ENCODE results near the gene MARCHF2.

Gene MARCHF2

DNA sequence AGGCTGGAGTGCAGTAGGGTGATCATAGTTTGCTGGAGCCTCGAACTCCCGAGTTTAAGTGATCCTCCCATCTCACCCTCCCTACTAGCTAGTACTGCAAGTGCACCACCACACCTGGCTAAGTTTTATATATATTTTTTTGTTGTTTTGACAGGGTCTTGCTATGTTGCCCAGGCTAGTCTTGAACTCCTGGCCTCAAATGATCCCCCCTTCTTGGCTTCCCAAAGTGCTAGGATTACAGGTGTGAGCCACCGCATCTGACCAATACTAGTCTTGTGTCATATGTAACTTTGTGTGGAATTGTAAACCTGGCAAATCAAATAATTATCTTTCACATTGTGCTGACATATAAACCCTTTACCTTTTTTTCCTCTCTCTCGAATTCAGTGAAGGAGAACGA lies 41.9 kb downstream of the MARCHF2 start:
- no peak for DNase-seq

GRCh38 chr19:8456064-8456463 lies 43.0 kb downstream of the MARCHF2 start:
- DNase-seq, result no peak

DNA sequence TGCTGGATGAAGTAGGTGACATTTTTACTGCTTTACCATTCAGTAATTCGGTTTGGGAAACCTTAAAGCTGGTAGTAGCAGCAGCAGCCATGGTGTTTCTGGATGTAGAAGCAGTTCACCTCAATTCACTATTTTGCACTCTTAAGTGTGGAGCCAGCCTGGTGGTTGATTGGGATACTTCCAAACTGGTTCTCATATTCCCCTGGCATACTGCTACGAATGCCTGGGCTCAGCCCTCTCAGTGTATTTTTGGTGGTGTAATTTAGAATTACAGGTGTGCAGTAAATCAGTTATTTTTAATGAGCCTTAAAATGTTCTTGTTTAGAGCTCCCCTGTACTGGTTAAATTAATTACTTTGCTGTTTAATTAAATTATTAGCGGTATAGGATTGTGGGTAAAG lies 44.1 kb downstream of the MARCHF2 start:
- no peak for DNase-seq

DNA sequence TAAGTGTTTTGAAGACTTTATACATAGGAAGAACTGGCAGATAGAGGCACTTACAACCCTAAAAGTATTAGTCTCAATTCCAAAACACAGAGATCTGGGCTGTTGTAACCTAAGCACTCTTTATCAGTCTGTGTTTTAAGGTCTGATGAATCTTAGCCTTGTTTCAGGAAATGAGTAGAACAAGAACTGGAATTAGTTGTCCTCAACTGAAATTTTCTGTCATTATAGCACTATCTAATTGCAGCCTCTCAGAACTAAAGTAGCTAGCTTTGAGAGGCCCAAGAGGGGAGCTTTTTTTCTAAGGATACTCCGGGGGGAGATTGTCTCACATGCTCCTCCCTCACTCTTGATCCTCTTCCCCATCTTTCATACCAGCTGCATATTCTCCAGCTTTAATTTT lies 44.7 kb downstream of the MARCHF2 start:
- DNase-seq, result no peak

GRCh38 chr19:8458380-8458779 lies 45.3 kb downstream of the MARCHF2 start:
- DNase-seq, result no peak

DNA sequence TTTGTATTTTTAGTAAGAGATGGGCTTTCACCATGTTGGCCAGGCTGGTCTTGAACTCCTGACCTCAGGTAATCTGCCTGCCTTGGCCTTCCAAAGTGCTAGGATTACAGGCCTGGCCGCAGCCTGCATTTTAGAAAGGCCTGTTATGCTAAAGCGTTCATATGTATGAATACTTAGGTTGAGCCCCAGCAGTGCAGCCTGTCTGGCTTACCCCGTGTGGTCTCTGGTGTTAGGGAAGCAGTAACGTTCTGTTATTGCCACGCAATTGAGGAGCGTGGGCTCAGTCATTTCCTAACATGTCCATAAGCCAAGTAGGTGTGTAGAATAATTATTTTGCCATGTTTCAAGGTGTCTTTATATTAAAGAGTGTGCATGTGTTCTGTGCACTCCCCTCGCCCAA lies 46.0 kb downstream of the MARCHF2 start:
- DNase-seq, result no peak

- peak; percentile 62 for DNase-seq
Measured at GRCh38 chr19:8459520-8460270, 46.6 kb downstream of the MARCHF2 start.

- DNase-seq, result no peak
Measured at GRCh38 chr19:8460516-8461298, 47.6 kb downstream of the MARCHF2 start.

- no peak for DNase-seq
Measured at GRCh38 chr19:8461376-8461775, 48.3 kb downstream of the MARCHF2 start.

DNA sequence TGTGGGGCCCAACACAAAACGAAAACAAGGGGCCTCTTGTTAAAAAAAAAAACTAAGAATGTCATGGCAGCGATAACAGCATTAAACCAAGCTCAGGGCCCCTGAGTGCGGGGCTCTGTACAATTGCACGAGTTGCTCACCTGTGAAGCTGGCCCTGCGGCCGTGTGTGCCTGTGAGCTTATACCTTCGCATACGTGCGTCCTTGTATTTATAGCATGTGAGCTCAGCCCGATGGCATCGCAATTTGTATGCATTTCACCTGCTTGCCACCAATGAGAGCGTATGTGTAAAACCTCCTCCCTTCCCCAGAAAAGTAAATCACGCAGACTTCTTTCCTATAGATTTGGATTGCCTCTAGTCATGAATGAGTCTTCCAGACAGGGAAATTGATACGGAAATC lies 48.8 kb downstream of the MARCHF2 start:
- DNase-seq, result no peak

GRCh38 chr19:8462571-8462970 lies 49.5 kb downstream of the MARCHF2 start:
- DNase-seq, result no peak

- DNase-seq, result no peak
Measured at GRCh38 chr19:8463365-8463764, 50.3 kb downstream of the MARCHF2 start.

DNA sequence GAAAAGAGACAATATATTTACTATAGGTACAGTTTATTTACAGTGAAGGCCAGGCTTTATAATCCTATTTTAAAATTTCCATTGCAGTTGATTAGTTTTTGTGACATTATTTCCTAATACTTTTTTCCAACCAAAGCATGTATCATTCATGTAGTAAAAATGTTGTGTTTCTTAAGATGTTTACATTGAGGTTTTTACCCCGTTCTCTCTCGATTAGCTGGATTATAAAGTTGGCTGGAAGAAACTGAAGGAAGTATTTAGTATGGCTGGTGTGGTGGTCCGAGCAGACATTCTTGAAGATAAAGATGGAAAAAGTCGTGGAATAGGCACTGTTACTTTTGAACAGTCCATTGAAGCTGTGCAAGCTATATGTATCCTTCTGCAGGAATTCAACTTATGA lies 52.9 kb downstream of the MARCHF2 start:
- DNase-seq, result no peak

- DNase-seq, result no peak
Measured at GRCh38 chr19:8468124-8468523, 55.0 kb downstream of the MARCHF2 start.

GRCh38 chr19:8468761-8469373 lies 55.8 kb downstream of the MARCHF2 start:
- no peak for DNase-seq

DNA sequence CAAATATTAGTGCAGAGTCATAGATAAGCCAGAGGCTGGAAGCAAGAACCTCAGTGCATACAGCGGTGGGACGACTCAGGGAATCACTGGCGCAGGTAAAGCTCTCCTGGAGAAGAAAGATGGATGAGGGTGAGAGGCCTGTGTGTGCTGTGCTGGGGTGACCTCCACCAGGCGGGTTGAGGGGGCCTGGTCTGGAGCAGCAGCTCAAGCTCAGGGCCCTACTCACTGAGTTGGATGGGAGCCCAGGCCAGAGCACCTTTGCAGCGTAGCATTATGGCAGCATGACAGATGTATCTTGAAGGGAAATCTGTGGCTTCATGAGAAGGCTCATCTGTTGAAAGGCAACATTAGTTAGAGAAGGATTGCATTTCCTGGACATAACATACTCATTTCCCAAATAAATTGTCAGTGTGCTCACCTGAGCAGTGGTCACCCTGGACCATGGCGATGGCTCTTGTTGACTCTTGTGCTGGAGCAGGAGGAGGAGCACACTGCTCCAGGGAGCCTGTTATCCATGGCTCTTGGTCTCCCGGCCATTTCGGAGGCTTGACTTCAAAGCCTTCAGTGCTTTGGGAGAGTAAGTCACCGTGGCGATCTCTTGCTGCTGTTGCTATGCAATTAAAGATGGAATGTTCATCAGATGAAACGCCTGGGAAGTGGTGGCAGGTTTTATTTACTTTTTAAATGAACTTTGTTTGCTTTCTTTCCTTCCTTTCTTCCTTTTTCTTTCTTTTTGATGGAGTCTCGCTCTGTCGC lies 56.7 kb downstream of the MARCHF2 start:
- no peak for DNase-seq

DNA sequence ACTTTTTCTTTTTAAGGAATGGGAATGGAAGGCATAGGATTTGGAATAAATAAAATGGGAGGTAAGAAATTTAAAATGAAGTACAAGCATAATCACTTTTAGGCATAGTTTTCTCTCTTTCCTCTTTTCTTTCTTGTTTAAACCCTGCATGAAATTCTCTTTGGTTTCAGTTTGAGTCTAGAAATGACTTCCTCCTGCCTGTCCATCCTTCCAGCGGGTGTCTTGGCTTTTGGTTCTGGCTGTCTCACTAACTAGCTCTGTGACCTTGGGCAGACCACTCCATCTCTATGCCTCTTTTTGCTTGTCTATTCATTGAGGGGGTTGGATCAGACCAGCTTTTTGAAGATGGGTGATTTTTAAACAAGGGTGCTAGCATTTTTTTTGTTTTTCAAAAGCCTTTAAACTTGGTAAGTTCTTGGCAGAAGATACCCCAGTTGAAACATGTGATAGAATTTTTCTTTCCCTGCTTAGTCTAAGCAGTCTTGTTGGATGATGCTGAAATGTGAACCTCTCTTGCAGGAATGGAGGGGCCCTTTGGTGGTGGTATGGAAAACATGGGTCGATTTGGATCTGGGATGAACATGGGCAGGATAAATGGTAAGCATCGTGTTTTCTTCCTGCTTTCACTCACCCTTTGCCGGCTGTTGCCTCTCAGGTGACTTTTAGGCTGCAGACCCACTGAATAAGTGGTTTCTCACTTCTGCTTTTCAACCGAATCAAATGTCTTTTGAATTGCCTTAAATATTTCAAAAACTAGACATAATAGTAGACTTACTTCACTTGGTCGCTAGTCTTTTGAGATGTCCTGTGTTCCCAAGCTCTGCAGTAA lies 60.8 kb downstream of the MARCHF2 start:
- no peak for DNase-seq

DNA sequence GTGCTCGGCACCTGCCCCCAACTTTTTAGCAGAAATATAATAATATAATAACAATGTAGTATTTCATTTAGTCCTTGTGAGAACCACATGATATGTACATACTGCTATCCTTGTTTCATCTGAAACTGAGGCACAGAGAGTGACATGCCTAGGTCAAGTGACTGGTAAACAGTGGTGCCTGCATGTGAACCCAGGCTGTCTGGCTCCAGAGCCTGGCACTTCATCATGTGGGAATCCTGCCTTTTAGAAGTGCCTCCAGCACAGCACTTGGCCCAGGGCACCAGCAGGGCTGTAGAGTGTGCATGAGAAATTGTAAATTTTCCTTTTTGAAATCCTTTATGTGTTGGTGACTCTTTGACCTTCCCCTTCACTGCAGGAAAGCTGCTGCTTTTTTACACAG lies 61.9 kb downstream of the MARCHF2 start:
- no peak for DNase-seq

DNA sequence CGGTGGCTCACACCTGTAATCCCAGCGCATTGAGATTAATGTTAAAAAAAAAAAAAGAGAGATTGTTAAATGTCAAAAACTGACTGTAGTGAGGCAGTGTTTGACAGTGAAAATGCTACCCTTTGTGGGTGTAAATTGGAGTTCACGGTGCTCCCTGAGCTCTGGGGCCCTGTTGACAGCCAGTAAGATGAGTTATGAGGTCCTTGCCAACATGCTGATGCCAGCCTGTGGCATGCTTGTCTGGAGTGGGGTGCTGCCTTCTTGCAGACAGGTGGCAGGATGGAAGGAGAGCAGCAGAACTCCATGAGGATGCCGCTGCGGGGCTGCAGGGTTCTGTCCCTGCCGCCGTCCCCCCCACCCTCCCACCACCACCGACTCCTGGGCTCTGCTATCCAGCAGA lies 63.4 kb downstream of the MARCHF2 start:
- DNase-seq, result no peak

DNA sequence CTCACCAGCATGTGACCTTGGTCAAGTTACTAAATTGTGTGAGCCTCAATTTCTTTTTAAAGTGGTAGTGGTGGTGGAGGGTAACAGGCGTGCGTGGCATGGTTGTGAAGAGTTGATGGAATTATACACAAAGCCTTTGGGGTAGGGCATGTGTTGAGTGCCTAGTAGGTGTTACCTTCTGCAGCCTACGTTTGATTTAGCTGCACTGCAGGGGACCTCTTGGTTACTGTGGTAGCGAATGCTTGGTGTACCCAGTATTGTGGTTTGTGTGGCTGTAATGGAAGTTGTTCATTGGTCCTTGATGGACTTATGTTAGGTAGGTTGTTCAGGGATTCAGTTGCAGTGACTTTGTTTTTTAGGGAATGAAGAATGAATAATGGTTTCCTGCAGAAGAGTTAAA lies 64.8 kb downstream of the MARCHF2 start:
- no peak for DNase-seq

- DNase-seq, result no peak
Measured at GRCh38 chr19:8478598-8478997, 65.5 kb downstream of the MARCHF2 start.

DNA sequence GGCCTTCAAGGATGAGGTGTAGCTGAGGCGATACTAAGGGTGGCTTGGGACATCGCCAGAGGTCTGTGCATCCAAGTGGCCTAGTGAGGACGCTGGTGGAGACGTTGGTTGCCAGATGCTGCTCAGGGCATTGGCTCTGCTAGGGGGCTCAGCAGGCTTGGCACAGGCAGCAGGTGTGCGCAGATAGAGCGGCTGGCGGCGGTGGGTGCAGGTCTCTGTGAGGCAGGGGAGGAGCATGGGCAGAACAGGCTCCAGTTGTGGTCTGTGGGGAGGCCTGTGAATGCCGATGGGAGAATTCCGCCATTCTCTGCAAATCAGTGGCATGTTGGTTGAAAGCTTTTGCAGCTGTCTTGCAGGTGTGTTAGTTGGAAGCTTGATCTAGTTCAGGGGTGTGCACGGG lies 68.1 kb downstream of the MARCHF2 start:
- no peak for DNase-seq
